Mesendoderm (in vitro differentiated cells): ENCODE measurements around the gene GRB10.

Experiments used
- DNase-seq: peaks from one replicate; pipeline ENCODE4 v3.0.0; 2013
- H2AK5ac ChIP-seq: 2 replicates; pipeline ENCODE4 v1.6.1; 2013; ENCODE audit warnings: low read length, inconsistent platforms
- H2BK120ac ChIP-seq: 2 replicates; pipeline ENCODE4 v1.6.1; 2013; ENCODE audit warnings: low read depth, mild to moderate bottlenecking, low read length, moderate library complexity, mixed read lengths
- H2BK15ac ChIP-seq: replicated peaks from 2 replicates; pipeline ENCODE4 v1.6.1; 2013; ENCODE audit warnings: low read depth, mild to moderate bottlenecking, moderate library complexity
- H2BK5ac ChIP-seq: 2 replicates; pipeline ENCODE4 v1.6.1; 2013; ENCODE audit warnings: low read length, inconsistent platforms
- H3K18ac ChIP-seq: 2 replicates; pipeline ENCODE4 v1.6.1; 2013; ENCODE audit warnings: mild to moderate bottlenecking, low read length, mixed read lengths
- H3K23ac ChIP-seq: one replicate; pipeline ENCODE4 v1.6.1; 2013; ENCODE audit warnings: low read length
- H3K27ac ChIP-seq: 2 replicates; pipeline ENCODE4 v1.5.1; 2013; ENCODE audit warnings: low read depth, mild to moderate bottlenecking, inconsistent platforms, low read length, moderate library complexity
- H3K27me3 ChIP-seq: 2 replicates; pipeline ENCODE4 v1.6.1; 2013; ENCODE audit warnings: low read length, control low read depth, mild to moderate bottlenecking, inconsistent platforms; ENCODE audit not compliant: insufficient read depth, poor library complexity
- H3K36me3 ChIP-seq: 2 replicates; pipeline ENCODE4 v1.6.1; 2013; ENCODE audit warnings: low read length, inconsistent platforms; ENCODE audit not compliant: control insufficient read depth, insufficient read depth
- H3K4ac ChIP-seq: one replicate; pipeline ENCODE4 v1.6.1; 2013; ENCODE audit warnings: low read depth, mild to moderate bottlenecking, low read length, moderate library complexity
- H3K4me1 ChIP-seq: 2 replicates; pipeline ENCODE4 v1.6.1; 2013; ENCODE audit warnings: low read depth, low read length, inconsistent platforms; ENCODE audit not compliant: control insufficient read depth
- H3K4me2 ChIP-seq: 2 replicates; pipeline ENCODE4 v1.6.1; 2013; ENCODE audit warnings: low read length
- H3K4me3 ChIP-seq: 2 replicates; pipeline ENCODE4 v1.5.1; 2013; ENCODE audit warnings: mild to moderate bottlenecking, low read length
- H3K56ac ChIP-seq: one replicate; pipeline ENCODE4 v1.6.1; 2013; ENCODE audit warnings: low read length
- H3K79me1 ChIP-seq: 2 replicates; pipeline ENCODE4 v1.6.1; 2013; ENCODE audit warnings: low read length, inconsistent platforms
- H3K79me2 ChIP-seq: 2 replicates; pipeline ENCODE4 v1.6.1; 2013; ENCODE audit warnings: mild to moderate bottlenecking, low read length; ENCODE audit not compliant: control insufficient read depth, insufficient read depth
- H3K9ac ChIP-seq: 2 replicates; pipeline ENCODE4 v1.6.1; 2013; ENCODE audit warnings: low read length, inconsistent platforms
- H4K5ac ChIP-seq: one replicate; pipeline ENCODE4 v1.6.1; 2013; ENCODE audit warnings: low read length
- H4K8ac ChIP-seq: one replicate; pipeline ENCODE4 v1.6.1; 2013; ENCODE audit warnings: low read depth, mild to moderate bottlenecking, control low read depth, low read length, moderate library complexity
- WGBS: extraction: QIAGEN DNeasy Blood & Tissue Kit; methylation state at CpG from one replicate; pipeline ENCODE4 v1.1.7; 2013; ENCODE audit warnings: low lambda C conversion rate, missing lambda C conversion rate; ENCODE audit not compliant: insufficient coverage; ENCODE audit errors: extremely low coverage; 5-methylcytosine and 5-hydroxymethylcytosine counted together

GRB10 gene

GRCh38 chr7:50607524-50608125 is 175.1 kb downstream of the GRB10 start:
- H2BK15ac ChIP-seq: no peak overlapping the region
- H4K8ac ChIP-seq: no peak overlapping the region
- no peaks in the 10 kb centered on the region for H3K4me1 ChIP-seq
- H3K27me3 ChIP-seq: no peaks in the 10 kb centered on the region
- H3K4me2 ChIP-seq: no peak overlapping the region
- no peaks in the 10 kb centered on the region for H3K79me1 ChIP-seq
- no peak overlapping the region for H3K56ac ChIP-seq
- H2AK5ac ChIP-seq: no peak overlapping the region
- no peak overlapping the region for H3K4ac ChIP-seq
- no peaks in the 10 kb centered on the region for H3K79me2 ChIP-seq
- DNase-seq: peak; percentile 29
- H3K9ac ChIP-seq: no peak overlapping the region
- H3K23ac ChIP-seq: no peak overlapping the region
- no peak overlapping the region for H3K27ac ChIP-seq
- no peak overlapping the region for H3K18ac ChIP-seq
- H2BK5ac ChIP-seq: no peak overlapping the region
- WGBS: no CpG with 5 or more reads among the region's 6 CpGs
- no peak overlapping the region for H4K5ac ChIP-seq
- no peak overlapping the region for H2BK120ac ChIP-seq
- H3K36me3 ChIP-seq: peaks cover 8% of the 10 kb centered on the region
- H3K4me3 ChIP-seq: no peak overlapping the region

GRCh38 chr7:50605059-50605458 is 177.6 kb downstream of the GRB10 start:
- H3K27ac ChIP-seq: no peak overlapping the region
- no peak overlapping the region for H3K56ac ChIP-seq
- no peak overlapping the region for H2AK5ac ChIP-seq
- no peak overlapping the region for H3K9ac ChIP-seq
- no peak overlapping the region for H3K4me2 ChIP-seq
- no peaks in the 10 kb centered on the region for H3K27me3 ChIP-seq
- H3K18ac ChIP-seq: no peak overlapping the region
- H3K4me3 ChIP-seq: no peak overlapping the region
- peaks cover 2% of the 10 kb centered on the region for H3K36me3 ChIP-seq
- H3K79me2 ChIP-seq: no peaks in the 10 kb centered on the region
- no peaks in the 10 kb centered on the region for H3K79me1 ChIP-seq
- H2BK15ac ChIP-seq: no peak overlapping the region
- no peak for DNase-seq
- H2BK5ac ChIP-seq: no peak overlapping the region
- no CpG with 5 or more reads among the region's 13 CpGs for WGBS
- no peak overlapping the region for H4K8ac ChIP-seq
- H3K23ac ChIP-seq: no peak overlapping the region
- no peak overlapping the region for H2BK120ac ChIP-seq
- H4K5ac ChIP-seq: no peak overlapping the region
- no peaks in the 10 kb centered on the region for H3K4me1 ChIP-seq
- H3K4ac ChIP-seq: no peak overlapping the region

GRCh38 chr7:50603287-50603686 is 179.4 kb downstream of the GRB10 start:
- no peak overlapping the region for H2BK120ac ChIP-seq
- peaks cover 4% of the 10 kb centered on the region for H3K36me3 ChIP-seq
- no peak overlapping the region for H3K4ac ChIP-seq
- H3K18ac ChIP-seq: no peak overlapping the region
- no peaks in the 10 kb centered on the region for H3K79me1 ChIP-seq
- no peak overlapping the region for H2AK5ac ChIP-seq
- H3K4me2 ChIP-seq: no peak overlapping the region
- H3K27ac ChIP-seq: no peak overlapping the region
- H4K5ac ChIP-seq: no peak overlapping the region
- H3K79me2 ChIP-seq: no peaks in the 10 kb centered on the region
- peak; percentile 33 for DNase-seq
- H3K56ac ChIP-seq: no peak overlapping the region
- H3K4me3 ChIP-seq: no peak overlapping the region
- no peak overlapping the region for H3K23ac ChIP-seq
- H3K27me3 ChIP-seq: no peaks in the 10 kb centered on the region
- H4K8ac ChIP-seq: no peak overlapping the region
- H2BK15ac ChIP-seq: no peak overlapping the region
- no peak overlapping the region for H2BK5ac ChIP-seq
- no CpG with 5 or more reads among the region's 7 CpGs for WGBS
- no peaks in the 10 kb centered on the region for H3K4me1 ChIP-seq
- H3K9ac ChIP-seq: no peak overlapping the region

GRCh38 chr7:50599385-50599784 is 183.3 kb downstream of the GRB10 start:
- no peak overlapping the region for H2AK5ac ChIP-seq
- DNase-seq: no peak
- no peak overlapping the region for H3K27ac ChIP-seq
- H3K27me3 ChIP-seq: no peaks in the 10 kb centered on the region
- no peak overlapping the region for H2BK5ac ChIP-seq
- H3K56ac ChIP-seq: no peak overlapping the region
- H4K5ac ChIP-seq: no peak overlapping the region
- H4K8ac ChIP-seq: no peak overlapping the region
- H3K4me3 ChIP-seq: no peak overlapping the region
- peaks cover 7% of the 10 kb centered on the region for H3K36me3 ChIP-seq
- H3K4ac ChIP-seq: no peak overlapping the region
- no peaks in the 10 kb centered on the region for H3K4me1 ChIP-seq
- H3K23ac ChIP-seq: no peak overlapping the region
- H3K4me2 ChIP-seq: no peak overlapping the region
- no CpG with 5 or more reads among the region's 12 CpGs for WGBS
- no peaks in the 10 kb centered on the region for H3K79me1 ChIP-seq
- no peak overlapping the region for H2BK15ac ChIP-seq
- H3K9ac ChIP-seq: no peak overlapping the region
- no peak overlapping the region for H3K18ac ChIP-seq
- no peaks in the 10 kb centered on the region for H3K79me2 ChIP-seq
- no peak overlapping the region for H2BK120ac ChIP-seq

GRCh38 chr7:50598460-50599343 is 184.0 kb downstream of the GRB10 start:
- no peak overlapping the region for H2BK15ac ChIP-seq
- no peak overlapping the region for H2BK120ac ChIP-seq
- H4K5ac ChIP-seq: no peak overlapping the region
- no peaks in the 10 kb centered on the region for H3K4me1 ChIP-seq
- H3K56ac ChIP-seq: no peak overlapping the region
- H3K9ac ChIP-seq: no peak overlapping the region
- no peak overlapping the region for H4K8ac ChIP-seq
- H3K36me3 ChIP-seq: peaks cover 9% of the 10 kb centered on the region
- WGBS: no CpG with 5 or more reads among the region's 18 CpGs
- no peak overlapping the region for H3K4me2 ChIP-seq
- no peak overlapping the region for H3K23ac ChIP-seq
- no peak overlapping the region for H3K4me3 ChIP-seq
- no peak overlapping the region for H3K4ac ChIP-seq
- DNase-seq: no peak
- H3K18ac ChIP-seq: no peak overlapping the region
- no peaks in the 10 kb centered on the region for H3K79me2 ChIP-seq
- H3K27ac ChIP-seq: no peak overlapping the region
- no peaks in the 10 kb centered on the region for H3K79me1 ChIP-seq
- no peaks in the 10 kb centered on the region for H3K27me3 ChIP-seq
- H2AK5ac ChIP-seq: no peak overlapping the region
- H2BK5ac ChIP-seq: no peak overlapping the region
